HPDE6-E6E7 (cell line): ENCODE data around the gene FUT7.
A peak's percentile ranks its signal among the peaks of the same experiment; 100 is the strongest.
"Not testable (repeated sequence)": the region's sequence is repeated elsewhere in the genome, so short reads cannot be mapped to it uniquely, and the experiment has no call there.

ENCODE experiments used
- DNase-seq: peaks from one replicate; pipeline ENCODE4 v3.0.0; 2011; ENCODE audit warnings: missing footprints; ENCODE audit errors: extremely low spot score

FUT7 gene

DNA sequence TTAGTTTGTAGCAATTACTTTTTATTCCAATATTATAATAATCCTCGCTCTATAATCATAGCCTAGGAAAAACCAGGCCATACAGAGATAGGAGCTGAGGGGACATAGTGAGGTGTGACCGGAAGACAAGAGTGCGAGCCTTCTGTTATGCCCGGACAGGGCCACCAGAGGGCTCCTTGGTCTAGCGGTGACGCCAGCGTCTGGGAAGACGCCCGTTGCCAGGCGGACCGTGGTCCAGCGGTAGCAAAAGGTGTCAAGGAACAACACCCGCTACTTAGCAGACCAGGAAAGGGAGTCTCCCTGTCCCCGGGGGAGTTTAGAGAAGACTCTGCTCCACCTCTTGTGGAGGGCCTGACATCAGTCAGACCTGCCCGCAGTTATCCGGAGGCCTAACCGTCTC, 27.6 kb downstream of the FUT7 start:
- DNase-seq = not testable (repeated sequence)

DNA sequence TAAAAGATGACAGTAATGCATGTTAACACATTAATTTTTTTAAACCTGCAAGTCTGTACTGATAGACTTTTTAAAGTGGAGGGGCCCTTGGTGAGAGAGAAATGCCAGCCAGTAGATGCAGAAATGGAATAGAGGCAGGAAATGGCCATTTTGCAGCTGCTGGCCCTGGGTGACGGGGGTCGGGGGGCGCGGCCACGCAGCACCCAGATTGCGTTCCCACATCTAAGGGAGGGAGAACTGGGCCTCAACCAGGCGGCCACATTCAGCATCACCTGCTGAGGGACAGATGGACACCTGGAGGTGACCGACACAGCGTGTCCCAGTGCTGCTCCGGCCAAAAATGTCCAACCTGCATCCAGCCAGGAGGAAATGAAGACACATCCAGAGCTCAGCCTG, 29.2 kb downstream of the FUT7 start:
- no peak for DNase-seq

DNA sequence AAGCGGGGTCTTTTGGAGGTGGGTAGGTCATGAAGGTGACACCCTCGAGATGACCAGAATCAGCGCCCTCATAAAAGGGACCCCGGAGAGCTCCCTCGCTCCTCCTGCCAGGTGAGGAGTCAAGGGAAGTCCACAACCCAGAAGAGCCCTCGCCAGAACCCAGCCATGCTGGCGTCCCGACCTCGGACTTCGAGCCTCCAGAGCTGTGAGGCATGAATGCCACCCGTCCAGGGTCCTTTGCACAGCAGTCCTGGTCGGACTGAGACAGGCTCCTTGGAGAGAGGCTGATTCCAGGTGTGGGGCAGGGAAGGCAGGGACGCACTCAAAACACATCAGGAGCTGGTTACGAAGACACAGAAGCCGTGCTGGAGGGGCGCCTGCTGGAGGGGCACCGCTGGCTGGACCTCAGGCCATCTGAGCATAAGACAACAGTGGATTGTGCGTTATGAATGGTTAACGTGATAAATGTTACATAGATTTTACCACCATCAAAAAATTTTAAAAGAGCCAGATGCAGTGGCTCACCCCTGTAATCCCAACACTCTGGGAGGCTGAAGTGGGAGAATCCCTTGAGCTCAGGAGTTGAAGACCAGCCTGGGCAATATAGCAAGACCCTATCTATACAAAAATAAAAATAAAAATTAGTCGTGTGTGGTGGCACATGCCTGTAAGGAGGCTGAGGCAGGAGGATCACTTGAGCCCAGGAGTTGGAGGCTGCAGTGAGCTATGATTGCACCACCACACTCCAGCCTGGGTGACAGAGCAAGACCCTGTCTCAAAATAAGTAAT, 29.8 kb downstream of the FUT7 start:
- no peak for DNase-seq

DNA sequence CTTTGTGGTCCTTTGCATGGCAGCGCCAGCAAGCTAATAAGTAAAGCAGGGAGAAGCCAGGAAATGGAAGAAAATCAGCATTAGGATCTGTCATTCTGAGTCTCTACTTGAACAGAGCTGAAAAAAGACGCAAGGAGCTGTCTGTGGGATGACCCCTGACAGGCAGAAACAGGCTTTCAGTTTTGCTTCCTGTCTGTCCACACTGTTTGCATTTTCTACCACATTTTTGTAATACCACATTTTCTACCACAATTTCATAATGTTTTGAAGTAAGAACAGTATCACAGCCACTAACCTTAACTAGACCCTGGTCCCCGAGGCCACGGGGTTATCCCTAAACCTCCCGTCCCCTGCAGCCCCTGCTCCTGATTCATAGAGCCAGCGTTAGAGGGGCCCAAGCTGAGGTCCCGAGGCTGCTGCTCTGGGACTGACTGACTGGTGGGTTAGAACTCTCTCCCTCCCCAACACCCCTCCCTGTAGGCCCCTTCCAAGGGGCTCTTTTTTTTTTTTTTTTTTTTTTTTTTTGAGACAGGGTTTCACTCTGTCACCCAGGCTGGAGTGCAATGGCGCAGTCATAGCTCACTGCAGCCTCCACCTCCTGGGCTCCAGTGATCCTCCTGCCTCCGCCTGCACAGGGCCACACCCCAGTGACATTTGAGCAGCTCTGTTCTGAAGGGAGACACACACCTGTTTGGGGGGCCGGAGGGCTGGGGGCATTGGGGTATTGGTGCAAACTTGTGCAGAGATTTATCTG, 31.5 kb downstream of the FUT7 start:
- peak; percentile 37 for DNase-seq

DNA sequence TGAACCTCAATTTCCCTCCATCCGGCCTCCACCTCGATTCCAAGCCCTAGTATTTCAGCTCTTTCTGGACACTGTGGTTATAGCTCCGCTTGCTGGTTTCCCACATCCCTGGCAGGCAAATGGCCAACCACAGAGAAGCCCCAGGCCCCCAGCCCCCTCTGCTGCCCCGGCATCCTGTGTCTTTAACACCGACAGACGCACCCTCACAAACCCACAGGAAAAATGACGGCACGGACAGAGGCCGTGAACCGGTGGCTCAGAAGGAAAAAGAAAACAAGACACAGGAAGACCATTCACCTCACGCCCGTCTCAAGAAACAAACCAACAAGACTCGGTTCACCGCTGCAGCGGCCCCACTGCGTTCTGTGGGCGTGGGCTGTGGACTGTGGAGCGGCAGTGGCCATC, 34.1 kb downstream of the FUT7 start:
- no peak for DNase-seq

DNA sequence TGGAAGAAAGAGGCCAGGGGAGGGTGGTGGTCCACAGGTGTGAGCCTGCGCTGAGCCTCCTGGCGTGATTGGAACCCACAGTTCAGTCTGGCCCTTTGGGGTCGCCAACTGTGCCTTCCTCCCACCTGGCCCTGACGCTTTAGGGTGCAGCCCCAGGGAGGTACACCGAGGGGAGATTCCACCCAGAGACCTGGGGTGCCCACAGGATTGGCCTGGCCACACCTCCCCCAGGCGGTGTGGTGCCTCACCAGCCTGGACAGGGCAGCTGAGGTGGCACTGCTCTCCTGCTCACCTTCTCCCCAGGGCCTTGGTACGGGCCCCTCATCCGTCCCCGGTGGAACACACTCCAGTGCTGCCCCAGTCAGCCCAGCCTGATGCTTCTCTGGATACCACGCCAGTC, 34.5 kb downstream of the FUT7 start:
- DNase-seq = no peak

DNA sequence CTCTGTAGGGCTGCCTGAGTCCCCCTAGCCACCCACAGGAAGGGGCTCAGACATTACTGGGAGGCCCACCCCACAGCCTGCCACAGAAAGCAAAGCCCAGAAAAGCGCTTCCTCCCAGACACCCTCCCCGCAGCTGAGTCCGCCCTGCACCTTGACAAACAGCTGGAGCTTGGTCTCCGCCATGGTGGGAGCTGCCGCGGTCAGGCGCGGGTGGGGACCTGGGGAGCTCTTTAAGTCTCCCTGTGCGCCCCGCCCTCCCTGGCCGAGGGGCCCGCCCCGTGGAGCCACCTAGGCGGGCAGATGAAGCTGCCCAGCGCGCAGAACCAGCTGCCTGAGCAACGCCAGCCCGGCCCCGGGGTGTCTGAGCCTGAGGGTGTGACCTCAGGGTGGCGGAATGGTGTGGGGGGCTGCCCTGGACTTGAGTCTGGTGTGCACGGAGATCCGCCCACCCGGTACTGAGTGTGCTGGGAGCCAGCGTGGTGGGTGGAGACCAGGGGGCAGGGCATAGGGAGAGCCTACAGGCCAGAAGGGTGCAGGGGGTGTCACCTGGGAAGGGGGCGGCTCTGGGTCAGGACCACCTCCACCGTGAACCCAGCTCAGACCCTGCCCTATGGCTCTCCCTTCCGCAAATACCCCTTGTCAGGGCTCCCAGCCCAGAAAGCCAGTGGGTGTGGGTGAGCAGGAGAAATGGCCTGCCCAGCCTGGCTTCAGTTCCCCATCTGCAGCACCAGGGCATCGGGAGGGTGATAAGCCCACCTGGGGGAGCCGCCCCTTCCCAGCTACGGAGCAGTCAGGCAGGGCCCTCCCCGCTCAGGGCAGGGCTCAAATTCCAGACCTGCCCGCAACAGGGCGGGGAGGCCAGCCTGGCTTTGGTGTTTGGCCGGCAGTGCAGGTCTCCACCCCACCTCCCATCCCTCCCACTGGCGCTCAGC, 35.3 kb downstream of the FUT7 start, which contains the start of gene CLIC3:
Gene CLIC3 (minus strand): TSS at position 208 of the 932 bp plus-strand sequence. CDS start 25 bp downstream, at position 183.
- peak; percentile 55 for DNase-seq

DNA sequence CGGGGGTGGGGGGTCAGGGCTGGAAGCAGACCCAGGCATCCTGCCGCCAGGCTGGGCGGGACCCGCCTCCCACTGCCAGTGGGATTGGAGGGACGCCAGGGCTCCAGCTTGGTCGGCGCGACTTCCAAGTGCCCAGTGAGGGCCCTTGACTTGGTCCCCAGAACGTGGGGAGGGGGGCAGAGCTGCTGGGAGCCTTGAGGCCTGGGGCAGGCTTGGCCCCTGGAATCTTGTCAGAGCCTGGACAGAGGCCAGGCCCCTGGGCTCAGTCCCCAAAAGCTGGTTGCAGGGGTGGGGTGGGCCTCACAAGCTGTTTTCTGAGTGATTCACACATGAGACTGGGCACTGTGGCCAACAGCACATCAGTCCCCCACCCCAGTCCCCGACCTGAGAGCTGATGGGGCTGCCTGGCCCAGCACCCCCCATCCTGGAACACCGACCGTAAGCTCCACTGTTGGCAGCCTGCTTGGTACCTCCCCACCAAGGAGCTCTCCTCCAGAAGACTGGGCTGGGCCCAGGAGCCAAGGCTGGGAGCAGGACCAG, 36.0 kb downstream of the FUT7 start:
- no peak for DNase-seq

DNA sequence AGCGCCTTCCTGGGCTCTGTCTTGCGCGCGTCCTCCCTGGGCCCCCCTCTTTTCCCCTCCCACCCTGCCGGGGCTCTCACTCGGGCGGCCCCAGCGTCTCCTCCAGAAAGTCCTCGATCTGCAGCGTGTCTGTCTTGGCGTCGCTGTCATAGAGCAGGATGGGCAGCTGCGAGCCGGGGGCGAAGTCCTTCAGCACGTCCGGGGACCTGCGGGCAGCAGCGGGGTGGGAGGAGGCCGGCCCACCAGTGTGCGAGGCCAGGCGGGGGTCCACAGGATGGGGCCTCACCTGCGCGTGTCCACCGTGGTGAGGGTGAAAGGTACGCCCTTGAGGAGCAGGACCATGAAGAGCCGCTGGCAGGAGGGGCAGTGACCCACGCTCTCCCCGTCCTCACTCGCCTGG, 36.5 kb downstream of the FUT7 start:
- no peak for DNase-seq

DNA sequence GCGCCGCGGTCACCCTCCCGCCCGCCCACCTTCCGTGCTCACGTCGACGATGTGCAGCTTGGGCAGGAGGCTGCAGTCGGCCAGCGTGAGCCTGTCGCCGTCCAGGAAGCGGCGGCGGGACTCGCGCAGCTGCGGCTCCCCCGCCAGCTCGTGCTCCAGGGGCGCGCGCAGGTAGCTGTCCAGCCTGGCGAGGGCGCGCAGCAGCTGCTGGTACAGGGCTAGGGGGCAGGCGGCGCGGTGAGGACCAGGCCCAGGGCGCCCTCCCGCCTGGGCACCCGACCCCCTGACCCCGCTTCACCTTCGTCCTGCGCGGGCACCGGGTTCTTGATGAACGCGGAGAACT, 37.0 kb downstream of the FUT7 start:
- no peak for DNase-seq

DNA sequence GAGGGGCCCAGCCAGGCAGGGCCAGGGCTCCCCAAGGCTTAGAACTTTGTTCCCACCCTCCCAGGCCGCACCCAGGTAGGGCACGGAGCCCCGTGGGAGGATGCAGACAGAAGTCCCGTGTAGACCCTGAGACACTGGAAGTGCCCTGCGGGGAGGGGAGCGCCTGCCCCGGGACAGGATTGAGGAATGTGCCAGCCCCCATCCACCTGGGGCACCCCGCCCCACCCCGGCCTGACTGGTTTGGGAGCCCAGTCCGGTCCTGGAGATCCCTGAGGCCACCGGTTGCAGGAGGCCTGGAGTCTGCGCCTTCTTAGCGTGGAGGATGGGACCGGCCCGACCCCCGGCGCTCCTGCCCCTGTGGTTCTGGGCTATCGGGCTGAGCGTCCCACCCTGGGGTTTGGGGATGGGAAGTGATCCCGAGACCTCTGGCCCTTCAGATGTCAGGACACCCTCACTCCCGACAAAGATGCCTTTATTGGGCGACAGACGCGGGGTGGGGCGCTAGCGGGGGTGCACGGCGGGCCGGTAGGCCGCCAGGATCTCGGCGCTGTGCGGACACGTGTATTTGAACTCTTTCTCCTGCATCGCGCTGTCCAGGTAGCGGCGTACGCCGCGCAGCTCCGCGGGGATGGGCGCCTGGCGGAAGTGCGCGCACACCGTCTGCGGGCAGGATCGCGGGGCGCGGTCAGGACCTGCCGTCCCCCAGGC, 37.6 kb downstream of the FUT7 start:
- DNase-seq = no peak

DNA sequence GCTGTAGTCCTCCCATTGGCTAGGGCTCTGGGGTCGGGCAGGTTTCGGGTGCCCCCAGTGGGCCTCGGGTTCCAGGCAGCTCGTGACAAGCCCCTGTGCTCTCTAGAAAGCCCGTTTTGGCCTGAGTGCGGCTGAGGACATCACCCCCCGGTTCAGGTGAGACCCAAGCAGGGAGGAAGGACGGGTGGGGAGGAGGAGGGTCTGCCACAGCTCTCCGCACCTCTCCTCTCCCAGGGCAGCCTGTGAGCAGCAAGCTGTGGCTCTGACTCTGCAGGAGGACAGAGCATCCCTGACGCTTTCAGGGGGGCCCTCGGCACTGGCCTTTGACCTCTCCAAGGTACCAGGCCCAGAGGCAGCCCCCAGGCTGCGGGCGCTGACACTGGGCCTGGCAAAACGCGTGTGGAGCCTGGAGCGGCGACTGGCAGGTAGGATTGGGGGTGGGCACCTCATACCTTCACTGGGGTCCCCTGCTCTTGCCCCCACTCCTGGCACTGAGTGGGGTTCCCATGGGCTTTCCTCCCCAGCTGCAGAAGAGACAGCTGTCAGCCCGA, 39.0 kb downstream of the FUT7 start:
- no peak for DNase-seq

DNA sequence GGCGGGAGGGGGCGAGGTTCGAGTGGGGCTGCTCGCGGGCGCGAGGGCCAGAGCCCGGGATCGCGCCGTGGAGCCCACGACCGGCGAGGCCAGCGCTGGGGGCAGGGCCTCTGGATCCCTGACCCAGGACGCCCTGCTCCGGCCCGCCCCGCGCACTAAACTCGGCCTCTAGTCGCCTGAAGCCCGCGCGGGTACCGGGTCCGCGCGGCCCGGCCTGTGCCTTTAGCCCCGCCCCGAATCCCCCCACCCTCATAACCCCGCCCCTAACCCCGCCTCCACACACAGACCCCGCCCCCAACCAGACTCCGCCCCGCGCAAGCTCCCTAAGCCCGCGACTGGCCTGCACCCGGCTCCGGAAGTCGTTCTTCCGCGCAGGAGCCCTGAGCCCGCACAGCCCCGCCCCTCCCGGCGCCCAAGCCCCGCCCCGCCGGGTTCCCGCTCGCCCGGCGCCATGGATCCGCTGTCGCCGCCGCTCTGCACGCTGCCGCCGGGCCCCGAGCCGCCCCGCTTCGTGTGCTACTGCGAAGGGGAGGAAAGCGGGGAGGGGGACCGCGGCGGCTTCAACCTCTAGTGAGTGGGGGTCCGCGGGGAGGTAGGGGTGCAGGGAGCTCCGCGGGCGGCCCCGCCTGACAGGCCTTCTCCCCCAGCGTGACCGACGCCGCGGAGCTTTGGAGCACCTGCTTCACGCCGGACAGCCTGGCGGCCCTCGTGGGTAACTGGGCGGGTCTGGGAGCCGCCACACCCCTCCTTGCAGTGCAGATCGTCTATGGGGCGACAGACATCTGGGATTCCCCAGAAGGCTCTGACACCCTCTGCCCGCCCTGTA, 39.7 kb downstream of the FUT7 start, which contains the start of gene PAXX:
Gene PAXX (plus strand): TSS at position 430 of the 826 bp plus-strand sequence. CDS start 22 bp downstream, at position 452.
- peak; percentile 94 for DNase-seq

DNA sequence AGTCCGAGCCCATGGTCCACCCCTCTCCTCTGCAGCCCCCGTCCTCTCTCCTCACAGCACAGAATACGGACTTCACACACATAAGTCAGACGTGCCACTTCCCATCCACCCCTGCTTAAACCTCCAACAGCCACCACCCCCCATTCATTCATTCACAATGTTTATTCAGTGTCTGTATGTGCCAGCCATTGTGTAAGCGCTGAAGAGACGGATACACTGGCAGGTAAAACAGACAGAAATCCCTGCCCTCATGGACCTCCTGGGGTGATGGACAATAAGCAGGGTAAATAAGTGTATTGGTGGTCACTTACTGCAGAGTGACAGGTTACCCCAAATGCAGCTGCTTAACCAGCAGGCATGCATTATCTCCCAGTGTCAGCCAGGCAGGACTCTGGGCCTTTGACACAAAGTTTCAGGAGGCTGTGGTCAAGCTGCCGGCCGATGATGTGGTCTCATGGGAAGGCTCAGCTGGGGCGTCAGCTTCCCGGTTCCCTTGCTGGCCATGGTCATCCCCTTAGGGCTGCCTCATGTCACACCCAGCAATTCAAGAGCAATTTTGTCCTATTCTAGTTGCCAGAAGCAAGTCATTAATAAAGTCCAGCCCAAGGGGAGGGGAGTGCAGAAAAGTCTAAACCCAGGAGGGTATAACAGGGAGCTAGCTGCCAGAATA, 41.5 kb downstream of the FUT7 start:
- DNase-seq = no peak

DNA sequence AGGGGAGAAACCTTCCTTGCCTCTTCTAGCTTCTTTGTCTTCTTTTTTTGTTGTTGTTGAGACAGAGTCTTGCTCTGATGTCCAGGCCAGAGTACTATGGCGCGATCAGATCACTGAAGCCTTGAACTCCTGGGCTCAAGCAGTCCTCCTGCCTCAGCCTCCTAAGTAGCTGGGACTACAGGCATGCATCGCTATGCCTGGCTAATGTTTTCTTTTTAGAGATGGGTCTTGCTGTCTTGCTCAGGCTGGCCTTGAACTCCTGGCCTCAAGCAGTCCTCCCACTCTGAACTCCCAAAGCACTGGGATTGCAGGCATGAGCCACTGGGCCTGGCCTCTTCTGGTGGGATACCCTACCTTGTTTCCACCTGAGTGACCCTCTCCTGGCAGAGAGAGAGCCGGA, 43.0 kb downstream of the FUT7 start:
- DNase-seq = no peak

DNA sequence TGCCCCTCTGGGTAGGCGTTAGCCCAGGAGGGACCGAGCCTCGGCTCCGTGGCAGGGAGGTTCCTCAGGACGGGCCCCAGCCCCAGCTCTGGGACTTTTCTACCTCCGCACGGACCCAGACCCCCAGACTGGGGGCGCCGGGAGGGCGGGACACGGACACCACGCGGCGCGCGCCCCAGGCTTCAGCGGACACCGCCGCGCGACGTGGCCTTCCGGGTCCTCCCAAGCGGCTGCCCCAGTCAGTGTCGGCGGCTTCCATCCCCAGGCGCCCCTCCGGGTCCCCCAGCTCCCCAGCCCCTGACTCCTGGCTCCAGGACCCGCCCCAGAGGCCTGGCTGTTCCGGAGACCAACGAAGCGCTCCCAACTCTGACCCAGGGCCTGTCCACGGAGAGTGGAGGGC, 46.0 kb downstream of the FUT7 start:
- DNase-seq = no peak

DNA sequence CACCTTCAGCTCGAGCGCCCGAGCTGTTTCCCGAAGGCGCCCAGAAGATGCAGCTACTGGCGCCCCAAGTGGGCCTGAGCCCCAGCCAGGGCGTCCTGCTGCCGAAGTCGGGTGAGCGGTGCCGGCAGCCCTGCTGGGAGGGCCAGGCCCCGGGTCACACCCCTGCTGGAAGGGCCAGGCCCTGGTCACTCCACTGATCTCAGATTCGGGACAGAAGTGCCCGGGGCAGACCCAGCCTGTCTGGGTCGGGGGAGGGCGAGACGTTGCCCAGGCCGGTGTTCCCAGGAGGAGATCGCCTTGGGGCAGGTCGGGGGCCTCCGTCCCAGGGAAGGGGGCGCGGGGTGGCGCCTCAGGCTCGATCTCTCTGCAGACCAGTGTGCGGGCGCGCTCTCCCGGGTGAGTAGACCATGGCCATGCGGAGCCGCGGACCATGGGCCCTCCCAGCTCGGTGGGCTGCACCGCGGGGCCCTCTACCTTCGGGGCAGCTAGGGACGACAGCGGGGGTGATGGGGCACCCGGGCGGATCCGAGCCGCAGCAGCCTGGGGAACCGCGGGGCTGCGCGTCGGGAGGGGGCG, 46.8 kb downstream of the FUT7 start:
- DNase-seq = no peak

DNA sequence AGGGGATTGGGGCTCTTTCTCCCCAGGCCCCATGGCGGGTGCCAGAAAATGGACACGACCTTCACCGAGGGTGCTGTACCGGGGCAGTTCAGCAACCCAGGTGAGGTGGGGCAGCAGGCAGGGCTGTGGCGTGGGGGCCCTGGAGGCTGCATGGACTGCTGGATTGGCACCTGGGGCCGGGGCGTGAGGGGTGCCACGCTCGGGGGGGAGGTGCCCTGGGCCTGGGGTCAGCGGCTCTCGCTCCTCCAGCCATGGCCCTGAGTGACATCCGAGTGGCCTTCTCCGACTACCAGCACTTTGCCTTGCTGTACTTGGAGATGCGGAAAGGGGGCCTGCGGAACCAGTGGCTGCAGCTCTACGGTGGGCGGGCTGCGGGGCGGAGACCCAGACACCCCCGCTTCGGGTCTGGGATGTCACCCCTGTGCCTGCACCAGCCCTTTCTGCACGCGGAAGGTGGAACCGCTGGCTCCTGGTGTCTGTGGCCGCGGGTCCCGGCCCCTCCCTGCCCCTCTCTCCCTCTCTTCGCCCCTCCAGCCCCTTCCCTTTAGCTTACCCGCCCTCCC, 47.3 kb downstream of the FUT7 start:
- DNase-seq = no peak
